B cell (primary cell): ENCODE results near the gene TCEANC2. TPM values are rescaled to one million over a fixed set of nuclear protein-coding genes. Genes with fewer than 3 reads are reported as not detected.

Experiments used
- ATAC-seq: fragments of 200-7000 bp; cut with Tn5 transposase; one replicate; pipeline ENCODE4 v1.10.0; 2021; ENCODE audit warnings: low read depth, mild to moderate bottlenecking, moderate number of reproducible peaks, moderate library complexity
- CTCF ChIA-PET: fragments of 350-600 bp; sonication (Branson Sonifier 250); formaldehyde crosslinking; loops from one replicate; lab custom pipeline; 2021; ENCODE audit warnings: antibody characterized with exemption, inconsistent platforms; lab: Charles Lee
- POLR2A ChIA-PET: fragments of 350-600 bp; sonication (Branson Sonifier 250); formaldehyde crosslinking; loops from one replicate; lab custom pipeline; 2021; ENCODE audit warnings: antibody characterized with exemption; lab: Charles Lee
- DNase-seq: peaks from one replicate; pipeline ENCODE4 v3.0.0; 2013
- H2AFZ ChIP-seq: 2 replicates; pipeline ENCODE4 v1.6.1; 2012; ENCODE audit warnings: mild to moderate bottlenecking, low read depth, low read length; ENCODE audit not compliant: insufficient read depth, poor library complexity, severe bottlenecking
- H3K27ac ChIP-seq, 2 donors: 1 replicate in 1 of 2; 2 replicates in 1 of 2; pipeline ENCODE4 v1.5.1; 2012 to 2013; ENCODE audit warnings: low read length in 2 of 2, mild to moderate bottlenecking in 2 of 2, moderate library complexity in 1 of 2
- H3K27me3 ChIP-seq, 4 experiments: fragments of 200-600 bp in 1 of 4; sonication (generic) in 1 of 4; replicated peaks in 1 of 4; 1 replicate in 2 of 4; 2 replicates in 2 of 4; pipeline versions ENCODE4 v1.6.1 to v1.7.0; 2013 to 2016; ENCODE audit warnings: low read length in 3 of 4, mild to moderate bottlenecking in 2 of 4, mixed read lengths in 1 of 4, moderate library complexity in 1 of 4; ENCODE audit not compliant: insufficient read depth in 4 of 4, control insufficient read depth in 3 of 4; ENCODE audit errors: control extremely low read depth in 1 of 4
- H3K36me3 ChIP-seq, 2 experiments: replicated peaks in 1 of 2; 1 replicate in 1 of 2; 2 replicates in 1 of 2; pipeline versions ENCODE4 v1.6.1 to v1.7.1; 2013; ENCODE audit warnings: low read length in 1 of 2; ENCODE audit not compliant: insufficient read depth in 2 of 2, control insufficient read depth in 1 of 2; ENCODE audit errors: control extremely low read depth in 1 of 2, extremely low read depth in 1 of 2
- H3K4me1 ChIP-seq, 2 donors: fragments of 200-600 bp in 1 of 2; sonication (generic) in 1 of 2; 1 replicate in 1 of 2; 2 replicates in 1 of 2; pipeline versions ENCODE4 v1.5.1 to v1.6.1; 2013 to 2017; ENCODE audit warnings: low read length in 2 of 2; ENCODE audit not compliant: control insufficient read depth in 2 of 2, insufficient read depth in 2 of 2
- H3K4me2 ChIP-seq: replicated peaks from 2 replicates; pipeline ENCODE3; 2012; ENCODE audit warnings: mild to moderate bottlenecking, low read depth, low read length; ENCODE audit not compliant: poor library complexity, severe bottlenecking
- H3K4me3 ChIP-seq, 5 experiments: fragments of 200-600 bp in 1 of 5; sonication (generic) in 1 of 5; 1 replicate in 3 of 5; 2 replicates in 2 of 5; pipeline versions ENCODE4 v1.5.1 to v1.7.0; 2011 to 2016; ENCODE audit warnings: low read length in 4 of 5, mild to moderate bottlenecking in 4 of 5, low read depth in 2 of 5, control low read depth in 1 of 5, moderate library complexity in 1 of 5; ENCODE audit not compliant: insufficient read depth in 1 of 5; ENCODE audit errors: control extremely low read depth in 1 of 5, extremely low read depth in 1 of 5
- H3K79me2 ChIP-seq: fragments of 200-600 bp; sonication (generic); one replicate; pipeline ENCODE4 v1.6.0; 2016; ENCODE audit warnings: low read length; ENCODE audit not compliant: control insufficient read depth, insufficient read depth
- H3K9ac ChIP-seq: fragments of 200-600 bp; sonication (generic); 2 replicates; pipeline ENCODE4 v1.6.1; 2017; ENCODE audit warnings: mild to moderate bottlenecking, low read length, moderate library complexity
- H3K9me3 ChIP-seq, 3 donors: one replicate each; pipeline versions ENCODE4 v1.6.1 to v1.7.1; 2013; ENCODE audit warnings: low read length in 2 of 3; ENCODE audit not compliant: control insufficient read depth in 2 of 3, insufficient read depth in 1 of 3; ENCODE audit errors: control extremely low read depth in 1 of 3
- H4K20me1 ChIP-seq: 2 replicates; pipeline ENCODE4 v1.6.0; 2012; ENCODE audit warnings: mild to moderate bottlenecking, low read length; ENCODE audit not compliant: insufficient read depth, control insufficient read depth, poor library complexity, severe bottlenecking
- H3K27ac Mint-ChIP-seq: one replicate; pipeline ENCODE4 v1.8.0; 2021; ENCODE audit warnings: mixed read lengths
- H3K27me3 Mint-ChIP-seq: one replicate; pipeline ENCODE4 v1.8.0; 2021; ENCODE audit warnings: mixed read lengths
- H3K4me1 Mint-ChIP-seq: one replicate; pipeline ENCODE4 v1.8.0; 2021; ENCODE audit warnings: mixed read lengths
- H3K4me3 Mint-ChIP-seq: one replicate; pipeline ENCODE4 v1.8.0; 2021; ENCODE audit warnings: mixed read lengths
- H3K9me3 Mint-ChIP-seq: one replicate; pipeline ENCODE4 v1.8.0; 2022; ENCODE audit warnings: mixed read lengths; ENCODE audit not compliant: insufficient read depth
- CTCF ChIP-seq: fragments of 200-600 bp; IDR thresholded peaks from one replicate; pipeline ENCODE4 v1.8.0; 2022; ENCODE audit warnings: antibody characterized with exemption, mild to moderate bottlenecking
- EZH2 ChIP-seq: IDR thresholded peaks from 2 replicates; pipeline ENCODE4 v1.6.1; 2012; ENCODE audit warnings: borderline replicate concordance, low read depth, mild to moderate bottlenecking, moderate library complexity, low read length; ENCODE audit not compliant: insufficient read depth, poor library complexity, severe bottlenecking
- WGBS: methylation state at CpG from one replicate; pipeline ENCODE4 v1.1.5; 2013; ENCODE audit warnings: missing lambda C conversion rate; ENCODE audit not compliant: insufficient coverage; 5-methylcytosine and 5-hydroxymethylcytosine counted together
- intact Hi-C: fragments of 100-400 bp; cut with micrococcal nuclease; formaldehyde crosslinking; loops from one replicate; pipeline ENCODE4 v1.10.0; 2022
- polyA plus RNA-seq: library from polyadenylated mRNA; depleted of rRNA; stranded (reverse); fragments of >200 nt; gene quantifications from 2 replicates; pipeline ENCODE4 v1.2.3, GENCODE V29; 2012
- total RNA-seq, 2 donors: library from RNA; stranded (reverse); fragments of 120-200 nt in 1 of 2; gene quantifications; 1 replicate in 1 of 2; 2 replicates in 1 of 2; pipeline versions ENCODE4 v1.2.3 to v1.2.4, GENCODE V29; 2013 to 2022

TCEANC2 gene
- total and polyA plus RNA-seq, 2 donors (not counting 1 experiment from before 2014, with no cell fraction given) = 8.0 to 15.9 TPM

- no peaks in the 10 kb centered on the region for H3K9me3 ChIP-seq
- H3K4me3 ChIP-seq = no peak overlapping the region
- H3K27ac ChIP-seq = no peak overlapping the region
- no peaks in the 10 kb centered on the region for H4K20me1 ChIP-seq
- Mint-ChIP-seq H3K4me3 (no peak overlapping the region), H3K27ac (no peak overlapping the region), H3K27me3 (no peaks in the 10 kb centered on the region), H3K9me3 (no peaks in the 10 kb centered on the region), H3K4me1 (no peaks in the 10 kb centered on the region)
- WGBS = 90% methylated on average over 5 of the region's 6 CpGs
- no peaks in the 10 kb centered on the region for H3K4me1 ChIP-seq
- H2AFZ ChIP-seq = no peak overlapping the region
- H3K79me2 ChIP-seq = no peaks in the 10 kb centered on the region
- ATAC-seq = no peak
- no peak for DNase-seq
- ChIA-PET POLR2A (no interaction called here), CTCF (no interaction called here)
- intact Hi-C loops = no loop called here
- no peaks in the 10 kb centered on the region for H3K36me3 ChIP-seq
- no peak overlapping the region for H3K9ac ChIP-seq
- H3K27me3 ChIP-seq = no peaks in the 10 kb centered on the region
- TF ChIP-seq CTCF (no peak), EZH2 (no peak)
- H3K4me2 ChIP-seq = no peak overlapping the region
Measured at GRCh38 chr1:54114955-54115354, 61.5 kb downstream of the TCEANC2 start.

GRCh38 chr1:54115520-54115919 lies 62.1 kb downstream of the TCEANC2 start:
- Histone ChIP-seq H3K36me3 (no peaks in the 10 kb centered on the region), H3K4me3 (no peak overlapping the region), H3K79me2 (no peaks in the 10 kb centered on the region), H3K27ac (no peak overlapping the region), H3K4me1 (no peaks in the 10 kb centered on the region), H3K4me2 (no peak overlapping the region), H3K9me3 (no peaks in the 10 kb centered on the region), H4K20me1 (no peaks in the 10 kb centered on the region), H2AFZ (no peak overlapping the region), H3K9ac (no peak overlapping the region), H3K27me3 (peaks cover 0 to 2% (median 0%) of the 10 kb centered on the region in 4 experiments)
- ChIA-PET CTCF (no interaction called here), POLR2A (no interaction called here)
- WGBS = 100% methylated on average over 3 of the region's 3 CpGs
- no peak for ATAC-seq
- intact Hi-C loops = no loop called here
- no peak for DNase-seq
- Mint-ChIP-seq H3K4me1 (no peaks in the 10 kb centered on the region), H3K27ac (no peak overlapping the region), H3K9me3 (no peaks in the 10 kb centered on the region), H3K4me3 (no peak overlapping the region), H3K27me3 (no peaks in the 10 kb centered on the region)
- no peak for TF ChIP-seq EZH2
- TF ChIP-seq CTCF = no peak
